Lung (tissue), 12 donors: ENCODE measurements around the gene DPH5. TPM values are rescaled to one million over a fixed set of nuclear protein-coding genes. Genes with fewer than 3 reads are reported as not detected.

Experiments used
- ATAC-seq: fragments of 200-7000 bp; cut with Tn5 transposase; one replicate; pipeline ENCODE4 v1.9.1; 2020; ENCODE audit warnings: moderate number of reproducible peaks; ENCODE audit not compliant: insufficient read depth, low FRiP score
- DNase-seq, 3 donors: peaks; one replicate each; pipeline ENCODE4 v3.0.0-alpha.2; 2013 to 2017
- H3K27ac ChIP-seq, 2 donors: one replicate each; pipeline ENCODE4 v1.5.1; 2013; ENCODE audit warnings: mild to moderate bottlenecking in 2 of 2, moderate library complexity in 2 of 2, control low read depth in 1 of 2, inconsistent platforms in 1 of 2, low read depth in 1 of 2, low read length in 1 of 2
- H3K27me3 ChIP-seq, 3 donors: one replicate each; pipeline ENCODE4 v1.5.1; 2013; ENCODE audit warnings: low read length in 2 of 3; ENCODE audit not compliant: control insufficient read depth in 3 of 3, insufficient read depth in 3 of 3
- H3K36me3 ChIP-seq, 4 donors: one replicate each; pipeline ENCODE4 v1.5.1; 2013; ENCODE audit warnings: low read length in 4 of 4, mild to moderate bottlenecking in 1 of 4, moderate library complexity in 1 of 4; ENCODE audit not compliant: control insufficient read depth in 4 of 4, insufficient read depth in 4 of 4
- H3K4me1 ChIP-seq, 5 donors: one replicate each; pipeline ENCODE4 v1.5.1; 2013; ENCODE audit warnings: low read length in 5 of 5, mild to moderate bottlenecking in 2 of 5, moderate library complexity in 1 of 5; ENCODE audit not compliant: control insufficient read depth in 5 of 5, insufficient read depth in 5 of 5
- H3K4me3 ChIP-seq: one replicate; pipeline ENCODE4 v1.5.1; 2013; ENCODE audit warnings: mild to moderate bottlenecking, control low read depth, moderate library complexity
- H3K9ac ChIP-seq, 2 donors: one replicate each; pipeline ENCODE4 v1.5.1; 2013; ENCODE audit warnings: low read length in 2 of 2, control low read depth in 1 of 2; ENCODE audit not compliant: insufficient read depth in 1 of 2
- H3K9me3 ChIP-seq, 4 donors: one replicate each; pipeline ENCODE4 v1.5.1; 2013; ENCODE audit warnings: low read length in 3 of 4, mild to moderate bottlenecking in 1 of 4, moderate library complexity in 1 of 4; ENCODE audit not compliant: control insufficient read depth in 4 of 4, insufficient read depth in 3 of 4
- WGBS, 2 donors: extraction: QIAGEN DNeasy Blood & Tissue Kit; methylation state at CpG; one replicate each; pipeline ENCODE4 v1.1.7; 2013; 5-methylcytosine and 5-hydroxymethylcytosine counted together
- polyA plus RNA-seq, 2 donors: library from polyadenylated mRNA; stranded (reverse); fragments of 200-250 nt; gene quantifications; one replicate each; pipeline ENCODE4 v1.2.1, GENCODE V29; 2013
- total RNA-seq, 2 donors: library from RNA; depleted of rRNA in 1 of 2; stranded (reverse); fragments of >200 nt in 1 of 2; gene quantifications; one replicate each; pipeline ENCODE4 v1.2.1, GENCODE V29; 2014 to 2021
- TF ChIP-seq, protein P1 (sequence below): IDR thresholded peaks from 2 replicates; pipeline ENCODE4 v1.5.1; 2012; ENCODE audit warnings: mild to moderate bottlenecking; ENCODE audit errors: control extremely low read depth, extremely low read depth
- donor health status: control.
- donor health status: control.
- donor health status: Bipolar disorder and iron deficiency.
- donor health status: healthy.
- donor health status: DM: yes; HTN: yes; CAD: no.

Gene DPH5
- total and polyA plus RNA-seq, 4 donors, result 21.2 to 30.7 (median 27.2) TPM

DNA sequence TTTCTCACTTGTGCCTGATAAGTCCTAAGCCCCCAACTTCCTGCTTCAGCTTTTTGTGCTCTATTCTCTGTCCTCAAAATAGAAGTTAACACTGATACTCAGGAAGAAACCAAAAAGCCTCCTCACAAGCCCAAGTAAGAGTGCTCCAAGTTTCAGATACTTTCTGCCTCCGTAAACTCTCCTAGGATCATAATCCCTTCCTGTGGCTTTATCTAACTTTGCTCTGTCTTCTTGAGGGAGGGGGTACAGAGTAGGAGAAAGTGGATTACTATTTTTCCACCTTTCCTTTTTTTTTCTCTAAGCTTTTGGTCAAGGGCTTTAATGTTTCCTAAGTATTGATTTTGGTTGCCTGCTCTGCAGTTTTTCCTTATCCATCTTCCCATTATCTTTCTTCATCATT is 54.6 kb downstream of the DPH5 start:
- no peak overlapping the region for H3K27ac ChIP-seq
- no peak overlapping the region for H3K9ac ChIP-seq
- no peak overlapping the region for H3K4me3 ChIP-seq
- DNase-seq (no peak), ATAC-seq (no peak)
- peaks cover 0 to 45% (median 7%) of the 10 kb centered on the region in 5 donors for H3K4me1 ChIP-seq
- H3K9me3 ChIP-seq, result no peaks in the 10 kb centered on the region
- TF ChIP-seq, protein P1, sequence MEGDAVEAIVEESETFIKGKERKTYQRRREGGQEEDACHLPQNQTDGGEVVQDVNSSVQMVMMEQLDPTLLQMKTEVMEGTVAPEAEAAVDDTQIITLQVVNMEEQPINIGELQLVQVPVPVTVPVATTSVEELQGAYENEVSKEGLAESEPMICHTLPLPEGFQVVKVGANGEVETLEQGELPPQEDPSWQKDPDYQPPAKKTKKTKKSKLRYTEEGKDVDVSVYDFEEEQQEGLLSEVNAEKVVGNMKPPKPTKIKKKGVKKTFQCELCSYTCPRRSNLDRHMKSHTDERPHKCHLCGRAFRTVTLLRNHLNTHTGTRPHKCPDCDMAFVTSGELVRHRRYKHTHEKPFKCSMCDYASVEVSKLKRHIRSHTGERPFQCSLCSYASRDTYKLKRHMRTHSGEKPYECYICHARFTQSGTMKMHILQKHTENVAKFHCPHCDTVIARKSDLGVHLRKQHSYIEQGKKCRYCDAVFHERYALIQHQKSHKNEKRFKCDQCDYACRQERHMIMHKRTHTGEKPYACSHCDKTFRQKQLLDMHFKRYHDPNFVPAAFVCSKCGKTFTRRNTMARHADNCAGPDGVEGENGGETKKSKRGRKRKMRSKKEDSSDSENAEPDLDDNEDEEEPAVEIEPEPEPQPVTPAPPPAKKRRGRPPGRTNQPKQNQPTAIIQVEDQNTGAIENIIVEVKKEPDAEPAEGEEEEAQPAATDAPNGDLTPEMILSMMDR, result no peak
- H3K36me3 ChIP-seq, result peaks cover 6 to 11% (median 8%) of the 10 kb centered on the region in 4 donors
- WGBS, 2 donors, result 89 to 93% methylated on average over 1 of the region's 1 CpG
- no peaks in the 10 kb centered on the region for H3K27me3 ChIP-seq

DNA sequence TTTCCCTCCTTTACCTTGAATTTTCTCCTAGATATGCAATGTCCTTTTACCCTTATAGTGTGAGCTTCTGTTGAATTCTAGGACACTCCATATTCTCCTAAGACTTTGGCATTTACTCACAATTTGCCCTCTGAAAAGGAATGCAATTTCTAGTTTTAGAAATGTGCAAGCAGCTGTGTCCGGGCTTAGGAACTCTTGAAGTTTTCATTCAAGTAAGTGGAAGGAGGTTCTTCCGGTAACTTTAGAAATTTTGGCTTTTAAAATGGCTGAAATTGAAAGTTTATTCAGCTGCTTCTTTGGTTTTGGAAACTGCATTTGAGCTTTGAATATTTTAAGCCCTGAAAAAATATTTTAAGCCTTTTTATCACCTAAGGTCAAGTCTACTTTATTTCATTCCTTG is 56.3 kb downstream of the DPH5 start:
- H3K4me1 ChIP-seq, result peaks cover 0 to 41% (median 5%) of the 10 kb centered on the region in 5 donors
- TF ChIP-seq, protein P1, result no peak
- peaks cover 8 to 9% (median 9%) of the 10 kb centered on the region in 4 donors for H3K36me3 ChIP-seq
- H3K27ac ChIP-seq, result no peak overlapping the region
- WGBS, 2 donors, result 66 to 90% methylated on average over 2 of the region's 2 CpGs
- no peak overlapping the region for H3K4me3 ChIP-seq
- ATAC-seq (no peak), DNase-seq (peak in 1 of 3 donors; percentile 64)
- H3K9me3 ChIP-seq, result no peaks in the 10 kb centered on the region
- no peaks in the 10 kb centered on the region for H3K27me3 ChIP-seq
- H3K9ac ChIP-seq, result no peak overlapping the region

DNA sequence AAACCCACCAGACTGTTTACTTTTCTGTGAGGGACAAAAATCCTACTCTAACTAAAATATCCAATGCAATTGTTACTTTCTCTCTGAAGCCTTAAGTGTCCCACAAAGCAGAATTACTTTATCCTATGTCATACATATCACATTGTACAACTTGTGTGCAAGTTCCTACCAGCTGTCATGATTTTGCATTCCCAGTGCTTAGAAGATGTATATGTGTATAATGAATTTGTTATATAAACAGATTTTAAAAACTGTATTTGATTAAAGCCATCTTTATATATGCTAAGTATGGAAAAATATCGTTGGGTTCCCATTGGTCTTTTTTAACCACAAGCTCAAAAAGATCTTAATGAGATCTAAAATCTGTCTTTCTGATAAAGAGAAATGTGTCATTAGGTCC is 57.0 kb downstream of the DPH5 start:
- Histone ChIP-seq H3K9ac (no peak overlapping the region), H3K4me3 (no peak overlapping the region), H3K27me3 (no peaks in the 10 kb centered on the region), H3K27ac (no peak overlapping the region), H3K36me3 (peaks cover 8 to 9% (median 9%) of the 10 kb centered on the region in 4 donors), H3K9me3 (no peaks in the 10 kb centered on the region), H3K4me1 (peaks cover 0 to 41% (median 5%) of the 10 kb centered on the region in 5 donors)
- TF ChIP-seq, protein P1, result no peak
- ATAC-seq, result no peak
- DNase-seq, result peak in 2 of 3 donors; percentile 78 to 80
- 63 to 82% methylated on average over 1 of the region's 1 CpG for WGBS, 2 donors

DNA sequence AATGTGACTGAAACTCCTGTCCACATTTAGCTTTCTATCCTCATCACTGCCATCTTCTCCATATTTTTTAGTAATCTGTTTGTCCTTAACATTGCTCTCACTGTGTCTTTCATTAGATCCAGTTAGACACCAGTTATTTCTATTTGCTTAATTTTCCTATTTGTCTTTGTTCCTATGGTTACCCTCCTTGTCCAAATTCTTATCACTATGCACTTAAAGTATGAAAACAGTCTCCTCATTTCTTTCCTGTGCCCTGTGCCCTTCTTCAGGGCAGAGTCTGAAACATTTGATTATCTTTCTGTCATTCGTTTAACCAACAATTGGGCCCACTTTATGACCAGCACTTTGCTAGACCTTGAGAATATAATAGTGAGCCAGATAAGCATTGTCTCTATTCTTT is 65.5 kb downstream of the DPH5 start:
- WGBS, 2 donors, result 59 to 73% methylated on average over 1 of the region's 1 CpG
- no peaks in the 10 kb centered on the region for H3K27me3 ChIP-seq
- no peak overlapping the region for H3K9ac ChIP-seq
- H3K4me3 ChIP-seq, result no peak overlapping the region
- no peak overlapping the region for H3K27ac ChIP-seq
- H3K36me3 ChIP-seq, result peaks cover 0 to 7% (median 2%) of the 10 kb centered on the region in 4 donors
- H3K4me1 ChIP-seq, result peaks cover 0 to 25% (median 0%) of the 10 kb centered on the region in 5 donors
- no peaks in the 10 kb centered on the region for H3K9me3 ChIP-seq
- DNase-seq (no peak), ATAC-seq (no peak)
- TF ChIP-seq, protein P1, result no peak
